ENCODE measurements around the gene RALGAPA2.
A peak's percentile ranks its signal among the peaks of the same experiment; 100 is the strongest.

Gene RALGAPA2

DNA sequence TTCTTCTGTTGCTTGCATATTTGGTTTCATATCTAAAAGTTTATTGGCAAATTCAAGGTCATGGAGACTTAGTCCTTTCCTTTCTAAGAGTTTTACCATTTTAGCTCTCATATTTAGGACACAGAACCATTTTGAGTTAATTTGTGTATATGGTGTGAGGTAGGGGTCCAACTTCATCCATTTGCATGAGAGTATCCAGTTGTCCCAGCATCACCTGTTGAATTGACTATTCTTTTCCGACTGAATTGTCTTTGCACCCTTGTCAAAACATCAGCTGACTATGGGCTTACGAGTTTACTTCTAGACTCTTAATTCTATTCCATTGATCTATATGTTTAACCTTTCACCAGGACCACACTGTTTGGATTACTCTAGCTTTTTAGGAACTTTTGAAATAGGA is 157.5 kb downstream of the RALGAPA2 start:
- CTCF ChIA-PET: no interaction called here
- no peak overlapping the region for H3K4me3 ChIP-seq (ENCODE audit: low read depth, low read length)
- TF ChIP-seq, protein P1, sequence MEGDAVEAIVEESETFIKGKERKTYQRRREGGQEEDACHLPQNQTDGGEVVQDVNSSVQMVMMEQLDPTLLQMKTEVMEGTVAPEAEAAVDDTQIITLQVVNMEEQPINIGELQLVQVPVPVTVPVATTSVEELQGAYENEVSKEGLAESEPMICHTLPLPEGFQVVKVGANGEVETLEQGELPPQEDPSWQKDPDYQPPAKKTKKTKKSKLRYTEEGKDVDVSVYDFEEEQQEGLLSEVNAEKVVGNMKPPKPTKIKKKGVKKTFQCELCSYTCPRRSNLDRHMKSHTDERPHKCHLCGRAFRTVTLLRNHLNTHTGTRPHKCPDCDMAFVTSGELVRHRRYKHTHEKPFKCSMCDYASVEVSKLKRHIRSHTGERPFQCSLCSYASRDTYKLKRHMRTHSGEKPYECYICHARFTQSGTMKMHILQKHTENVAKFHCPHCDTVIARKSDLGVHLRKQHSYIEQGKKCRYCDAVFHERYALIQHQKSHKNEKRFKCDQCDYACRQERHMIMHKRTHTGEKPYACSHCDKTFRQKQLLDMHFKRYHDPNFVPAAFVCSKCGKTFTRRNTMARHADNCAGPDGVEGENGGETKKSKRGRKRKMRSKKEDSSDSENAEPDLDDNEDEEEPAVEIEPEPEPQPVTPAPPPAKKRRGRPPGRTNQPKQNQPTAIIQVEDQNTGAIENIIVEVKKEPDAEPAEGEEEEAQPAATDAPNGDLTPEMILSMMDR (IDR thresholded peaks at IDR 0.05; ENCODE audit: insufficient read depth, low read length, missing control alignments): no peak
- no peak for DNase-seq (ENCODE audit: low read depth, low spot score)
- POLR2A ChIA-PET: no interaction called here

DNA sequence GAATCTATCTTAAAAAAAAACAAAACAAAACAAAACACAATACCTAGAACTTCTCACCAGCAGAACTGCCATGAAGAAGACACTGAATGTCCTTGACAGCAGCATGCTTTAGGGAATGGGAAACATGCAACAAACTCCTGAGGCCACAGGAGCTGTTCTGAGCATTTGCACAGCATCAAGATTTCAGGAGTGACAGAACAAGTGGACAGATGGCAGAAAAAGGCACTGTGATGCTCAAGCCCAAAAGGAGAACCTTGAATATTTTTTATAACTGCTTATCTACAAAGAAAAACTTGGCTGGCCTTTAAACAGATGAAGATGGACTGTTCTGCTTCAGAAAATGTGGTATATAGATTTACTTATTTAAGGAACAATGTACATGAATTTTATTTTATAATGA is 158.9 kb downstream of the RALGAPA2 start:
- no peak overlapping the region for H3K4me3 ChIP-seq (ENCODE audit: low read depth, low read length)
- no peak for DNase-seq (ENCODE audit: low read depth, low spot score)
- POLR2A ChIA-PET: no interaction called here
- TF ChIP-seq, protein P1 (IDR thresholded peaks at IDR 0.05; ENCODE audit: insufficient read depth, low read length, missing control alignments): no peak
- CTCF ChIA-PET: interaction anchor here (0.7 kb wide), 1 partner anchor 18 kb away, joined by 3 read pairs; no protein-coding TSS in a partner anchor

DNA sequence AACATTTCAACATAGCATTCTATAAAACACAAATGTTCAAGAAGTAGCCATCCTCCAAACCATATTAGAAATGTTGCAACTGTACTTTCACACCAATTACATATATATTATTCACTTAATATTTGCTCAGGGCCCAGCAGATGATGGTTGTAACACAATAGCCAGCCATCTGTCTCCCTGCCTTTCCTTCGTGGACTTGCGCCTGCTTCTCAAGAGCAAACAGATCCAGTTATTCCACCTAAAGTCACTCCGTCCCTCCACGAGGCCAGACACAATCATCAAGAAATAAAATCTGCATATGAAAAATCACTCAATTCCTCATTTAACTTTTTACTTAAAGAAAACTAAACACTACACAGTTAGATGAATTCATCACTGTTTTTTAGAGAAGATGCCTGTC is 160.4 kb downstream of the RALGAPA2 start:
- TF ChIP-seq, protein P1 (IDR thresholded peaks at IDR 0.05; ENCODE audit: insufficient read depth, low read length, missing control alignments): no peak
- no peak for DNase-seq (ENCODE audit: low read depth, low spot score)
- CTCF ChIA-PET: interaction anchor here (1.3 to 2.2 kb wide), 2 partner anchors 8 to 14 kb away, joined by 3 to 9 read pairs; no protein-coding TSS in a partner anchor
- POLR2A ChIA-PET: no interaction called here
- no peak overlapping the region for H3K4me3 ChIP-seq (ENCODE audit: low read depth, low read length)

DNA sequence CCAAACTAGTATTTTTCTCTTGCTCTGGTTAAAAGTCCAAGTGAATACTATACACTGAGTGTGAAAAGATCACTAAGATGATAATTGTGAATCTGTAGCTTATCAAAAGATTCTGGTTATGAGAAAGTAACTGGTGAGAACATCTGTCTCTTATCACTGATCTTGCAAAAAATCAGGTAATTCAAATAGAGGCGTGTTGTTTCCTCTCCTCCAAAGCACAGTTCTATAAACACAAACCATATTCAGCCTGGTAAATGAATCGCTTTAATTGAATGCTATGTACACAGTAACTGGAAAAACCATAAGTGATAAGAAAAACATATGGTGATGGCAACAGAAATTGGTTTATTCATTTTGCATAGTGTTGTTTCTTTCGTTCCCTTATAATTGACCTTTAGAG is 161.0 kb downstream of the RALGAPA2 start:
- ChIA-PET CTCF (interaction anchor here (0.7 to 2.2 kb wide), 3 partner anchors 9 to 43 kb away, joined by 3 to 9 read pairs (median 4); no protein-coding TSS in a partner anchor), POLR2A (no interaction called here)
- no peak for DNase-seq (ENCODE audit: low read depth, low spot score)

DNA sequence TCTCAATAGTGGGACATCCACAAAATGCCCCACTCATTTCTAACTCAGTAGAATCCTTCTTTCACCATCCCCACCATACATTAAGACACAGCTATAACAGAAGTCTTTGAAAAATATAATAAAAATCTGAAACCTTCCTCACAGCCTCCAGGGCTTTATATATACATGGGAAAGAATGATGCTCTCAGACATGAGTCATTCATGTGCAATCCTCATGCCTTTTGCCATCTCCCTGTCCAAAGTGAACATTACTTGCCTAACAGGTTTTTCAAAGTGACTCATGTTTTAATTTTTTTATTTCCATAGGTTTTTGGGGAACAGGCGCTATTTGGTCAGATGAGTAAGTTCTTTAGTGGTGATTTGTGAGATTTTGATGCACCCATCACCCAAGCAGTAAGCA is 162.7 kb downstream of the RALGAPA2 start:
- ChIA-PET CTCF (interaction anchor here (1.3 to 1.5 kb wide), 2 partner anchors 45 to 85 kb away, joined by 4 to 5 read pairs; no protein-coding TSS in a partner anchor), POLR2A (no interaction called here)
- TF ChIP-seq, protein P1 (IDR thresholded peaks at IDR 0.05; ENCODE audit: insufficient read depth, low read length, missing control alignments): no peak
- H3K4me3 ChIP-seq (ENCODE audit: low read depth, low read length): no peak overlapping the region
- peak; percentile 72 for DNase-seq (ENCODE audit: low read depth, low spot score)

More for the DNA sequence above, 161.0 kb downstream of the RALGAPA2 start:
- TF ChIP-seq, protein P1 (IDR thresholded peaks at IDR 0.05; ENCODE audit: insufficient read depth, low read length, missing control alignments): no peak
- H3K4me3 ChIP-seq (ENCODE audit: low read depth, low read length): no peak overlapping the region

DNA sequence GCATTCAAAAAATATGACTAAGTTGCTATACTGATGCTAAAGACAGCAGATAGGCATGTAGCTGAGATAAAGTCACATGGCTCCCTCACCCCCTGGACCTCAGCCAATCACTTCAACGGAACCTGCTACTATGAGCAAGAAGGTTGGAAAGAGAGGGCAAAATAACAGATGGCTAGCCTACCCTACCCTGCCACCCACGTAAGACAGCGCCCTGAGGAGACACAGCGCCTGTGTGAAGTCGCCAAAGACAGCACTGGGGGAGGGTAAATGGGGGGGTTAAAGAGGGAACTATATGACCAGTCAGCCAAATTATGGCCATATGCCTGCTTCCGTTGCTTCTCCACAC is 163.2 kb downstream of the RALGAPA2 start:
- POLR2A ChIA-PET: no interaction called here
- H3K4me3 ChIP-seq (ENCODE audit: low read depth, low read length): no peak overlapping the region
- DNase-seq (ENCODE audit: low read depth, low spot score): no peak
- CTCF ChIA-PET: interaction anchor here (0.9 to 1.3 kb wide), 2 partner anchors 29 to 84 kb away, joined by 3 to 5 read pairs; no protein-coding TSS in a partner anchor
- TF ChIP-seq, protein P1 (IDR thresholded peaks at IDR 0.05; ENCODE audit: insufficient read depth, low read length, missing control alignments): no peak

Measured in AG04449 (cell line).